BJ (cell line): Measurements from ENCODE around the gene CXCL5. TPM values are rescaled to one million over a fixed set of nuclear protein-coding genes. Genes with fewer than 3 reads are reported as not detected.

Experiments
- CTCF ChIA-PET: fragments of 350-600 bp; formaldehyde crosslinking; extraction: SDS; loops from one replicate; lab custom pipeline; 2021; ENCODE audit warnings: antibody characterized with exemption, inconsistent platforms; lab: Yijun Ruan, JAX
- POLR2A ChIA-PET: fragments of 300-600 bp; sonication (Branson Sonifier 250); formaldehyde crosslinking; extraction: SDS; loops from one replicate; lab custom pipeline; 2021; ENCODE audit warnings: antibody characterized with exemption; lab: Charles Lee
- DNase-seq: peaks from one replicate; pipeline ENCODE4 v3.0.0-alpha.2; 2011; ENCODE audit warnings: low read depth
- H3K27me3 ChIP-seq: 2 replicates; pipeline ENCODE4 v1.6.0; 2011; ENCODE audit warnings: low read length; ENCODE audit not compliant: control insufficient read depth, insufficient read depth
- H3K36me3 ChIP-seq: 2 replicates; pipeline ENCODE4 v1.5.1; 2011; ENCODE audit warnings: low read length; ENCODE audit not compliant: control insufficient read depth, insufficient read depth
- H3K4me3 ChIP-seq: 2 replicates; pipeline ENCODE4 v1.5.1; 2011; ENCODE audit warnings: low read depth, mild to moderate bottlenecking, control low read depth, low read length
- CTCF ChIP-seq: IDR thresholded peaks from 2 replicates; pipeline ENCODE4 v1.5.1; 2011; ENCODE audit warnings: low read depth, mild to moderate bottlenecking, control low read depth, inconsistent platforms, low read length, moderate library complexity; ENCODE audit not compliant: insufficient read depth
- polyA plus RNA-seq: library from polyadenylated mRNA; depleted of rRNA; stranded (reverse); fragments of >200 nt; gene quantifications from 2 replicates; pipeline ENCODE4 v1.2.3, GENCODE V29; 2011

Gene CXCL5
- polyA plus RNA-seq, 1 experiment: 0.18 TPM

- ChIA-PET CTCF (interaction anchor here (1.6 kb wide), 1 partner anchor 10 kb away, joined by 6 read pairs; the partner anchor contains the start of gene CXCL3), POLR2A (no interaction called here)
- Histone ChIP-seq H3K4me3 (no peak overlapping the region), H3K27me3 (no peaks in the 10 kb centered on the region), H3K36me3 (no peaks in the 10 kb centered on the region)
- DNase-seq: no peak
- TF ChIP-seq CTCF: no peak
These were observed 30.0 kb upstream of the CXCL5 start for GRCh38 chr4:74028504-74028903.

GRCh38 chr4:74023709-74024108, 25.2 kb upstream of the CXCL5 start:
- DNase-seq: no peak
- TF ChIP-seq CTCF: no peak
- H3K4me3 ChIP-seq: no peak overlapping the region
- H3K27me3 ChIP-seq: no peaks in the 10 kb centered on the region
- ChIA-PET CTCF (no interaction called here), POLR2A (no interaction called here)
- no peaks in the 10 kb centered on the region for H3K36me3 ChIP-seq

GRCh38 chr4:74021601-74022000, 23.1 kb upstream of the CXCL5 start:
- ChIA-PET CTCF (interaction anchor here (1.8 kb wide), 1 partner anchor 17 kb away, joined by 7 read pairs; the partner anchor contains the start of gene CXCL3), POLR2A (no interaction called here)
- H3K4me3 ChIP-seq: no peak overlapping the region
- DNase-seq: no peak
- H3K36me3 ChIP-seq: no peaks in the 10 kb centered on the region
- no peak for TF ChIP-seq CTCF
- no peaks in the 10 kb centered on the region for H3K27me3 ChIP-seq

GRCh38 chr4:74018771-74019170, 20.3 kb upstream of the CXCL5 start:
- CTCF ChIA-PET: interaction anchor here (1.0 kb wide), 1 partner anchor 12 kb away, joined by 3 read pairs; no protein-coding TSS in a partner anchor
- no peak for DNase-seq
- Histone ChIP-seq H3K27me3 (no peaks in the 10 kb centered on the region), H3K4me3 (no peak overlapping the region), H3K36me3 (no peaks in the 10 kb centered on the region)
- POLR2A ChIA-PET: no interaction called here
- TF ChIP-seq CTCF: no peak

GRCh38 chr4:74018116-74018515, 19.6 kb upstream of the CXCL5 start:
- CTCF ChIA-PET: interaction anchor here (1.0 to 1.2 kb wide), 2 partner anchors 8 to 12 kb away, joined by 3 read pairs; no protein-coding TSS in a partner anchor
- Histone ChIP-seq H3K36me3 (no peaks in the 10 kb centered on the region), H3K4me3 (no peak overlapping the region), H3K27me3 (no peaks in the 10 kb centered on the region; the same call in 1 of the 2 replicates)
- DNase-seq: no peak
- POLR2A ChIA-PET: no interaction called here
- TF ChIP-seq CTCF: no peak
